HG03521 (cell line): Measurements from ENCODE around the gene MLNR.

Source experiments
- ATAC-seq: cut with Tn5 transposase; IDR thresholded peaks from one replicate; pipeline ENCODE4 v1.9.1; 2021; ENCODE audit warnings: mild to moderate bottlenecking, moderate library complexity; ENCODE audit not compliant: unreplicated experiment

MLNR gene

GRCh38 chr13:49220036-49220855 lies at the start of gene MLNR:
MLNR (plus strand) TSS chr13:49220338; CDS start chr13:49220338, 0 bp downstream.
- no peak for ATAC-seq

GRCh38 chr13:49171359-49171758 lies 48.8 kb upstream of the MLNR start:
- no peak for ATAC-seq

- ATAC-seq = no peak
These were observed 36.3 kb upstream of the MLNR start for GRCh38 chr13:49183672-49184325.

- ATAC-seq = no peak
These were observed 35.5 kb upstream of the MLNR start for GRCh38 chr13:49184621-49185020.

GRCh38 chr13:49185264-49185663 lies 34.9 kb upstream of the MLNR start:
- no peak for ATAC-seq

- ATAC-seq = no peak
These were observed 29.2 kb upstream of the MLNR start for GRCh38 chr13:49190901-49191300.

- no peak for ATAC-seq
These were observed 13.5 kb upstream of the MLNR start for GRCh38 chr13:49206641-49207040.

GRCh38 chr13:49208619-49209018 lies 11.5 kb upstream of the MLNR start:
- no peak for ATAC-seq

GRCh38 chr13:49210114-49210513 lies 10.0 kb upstream of the MLNR start:
- ATAC-seq = no peak

GRCh38 chr13:49210669-49211068 lies 9.5 kb upstream of the MLNR start:
- no peak for ATAC-seq

- ATAC-seq = no peak
These were observed 6.6 kb upstream of the MLNR start for GRCh38 chr13:49213539-49213938.

GRCh38 chr13:49213997-49214916 lies 5.9 kb upstream of the MLNR start:
- no peak for ATAC-seq

GRCh38 chr13:49214917-49215376 lies 5.2 kb upstream of the MLNR start:
- peak; percentile 44 for ATAC-seq

- ATAC-seq = no peak
These were observed 3.8 kb upstream of the MLNR start for GRCh38 chr13:49216334-49216733.

GRCh38 chr13:49217962-49218492 lies 2.1 kb upstream of the MLNR start:
- ATAC-seq = no peak

GRCh38 chr13:49218493-49219051 lies 1.6 kb upstream of the MLNR start:
- no peak for ATAC-seq

GRCh38 chr13:49219647-49220035 lies 497 bp upstream of the MLNR start:
- ATAC-seq = no peak

- ATAC-seq = no peak
These were observed 885 bp downstream of the MLNR start for GRCh38 chr13:49220856-49221589.

GRCh38 chr13:49221590-49221965 lies 1.4 kb downstream of the MLNR start:
- no peak for ATAC-seq
